Measurements from ENCODE around the gene PERCC1. TPM values are rescaled to one million over a fixed set of nuclear protein-coding genes. Genes with fewer than 3 reads are reported as not detected.

The PERCC1 gene
- total and polyA plus RNA-seq, 2 of the 4 experiments (the other 2 are of a cell fraction) = not detected

DNA sequence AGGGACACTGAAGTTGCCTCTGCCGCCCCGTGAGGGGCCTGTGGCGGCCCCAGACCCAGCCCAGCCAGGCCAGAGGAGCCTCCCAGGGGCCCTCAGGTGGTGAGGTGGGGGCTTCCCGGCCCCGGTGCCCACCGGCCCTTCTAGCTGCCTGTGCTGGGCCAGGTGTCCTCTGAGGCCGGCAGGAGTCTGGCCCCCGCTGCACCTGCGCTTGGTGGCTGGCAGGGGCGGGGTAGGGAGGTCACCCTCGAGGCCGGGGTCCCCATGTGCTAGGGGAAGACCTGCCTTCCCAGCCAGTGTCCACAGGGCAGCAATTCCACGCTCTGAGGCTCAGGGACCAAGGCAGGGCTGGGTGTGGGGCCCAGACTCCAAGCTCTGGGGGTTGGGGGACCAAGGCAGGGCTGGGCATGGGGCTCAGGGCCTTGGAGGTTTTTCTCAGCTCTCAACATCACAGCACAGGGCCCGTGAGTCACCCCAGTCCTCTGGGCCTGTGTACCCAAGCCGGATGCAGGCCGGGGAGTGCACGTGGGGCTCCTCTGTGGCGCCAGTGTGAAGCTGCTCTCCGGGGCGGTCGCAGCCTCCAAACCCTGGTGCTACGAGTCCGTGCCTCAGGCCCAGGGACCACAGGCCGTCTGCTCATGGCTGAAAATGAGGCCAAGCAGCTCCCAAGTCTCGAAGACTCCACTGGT lies 14.8 kb downstream of the PERCC1 start:
- no peaks in the 10 kb centered on the region for H3K9me1 ChIP-seq (ENCODE audit: insufficient read depth, low read length)
- TF ChIP-seq, protein P1, sequence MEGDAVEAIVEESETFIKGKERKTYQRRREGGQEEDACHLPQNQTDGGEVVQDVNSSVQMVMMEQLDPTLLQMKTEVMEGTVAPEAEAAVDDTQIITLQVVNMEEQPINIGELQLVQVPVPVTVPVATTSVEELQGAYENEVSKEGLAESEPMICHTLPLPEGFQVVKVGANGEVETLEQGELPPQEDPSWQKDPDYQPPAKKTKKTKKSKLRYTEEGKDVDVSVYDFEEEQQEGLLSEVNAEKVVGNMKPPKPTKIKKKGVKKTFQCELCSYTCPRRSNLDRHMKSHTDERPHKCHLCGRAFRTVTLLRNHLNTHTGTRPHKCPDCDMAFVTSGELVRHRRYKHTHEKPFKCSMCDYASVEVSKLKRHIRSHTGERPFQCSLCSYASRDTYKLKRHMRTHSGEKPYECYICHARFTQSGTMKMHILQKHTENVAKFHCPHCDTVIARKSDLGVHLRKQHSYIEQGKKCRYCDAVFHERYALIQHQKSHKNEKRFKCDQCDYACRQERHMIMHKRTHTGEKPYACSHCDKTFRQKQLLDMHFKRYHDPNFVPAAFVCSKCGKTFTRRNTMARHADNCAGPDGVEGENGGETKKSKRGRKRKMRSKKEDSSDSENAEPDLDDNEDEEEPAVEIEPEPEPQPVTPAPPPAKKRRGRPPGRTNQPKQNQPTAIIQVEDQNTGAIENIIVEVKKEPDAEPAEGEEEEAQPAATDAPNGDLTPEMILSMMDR (conservative IDR thresholded peaks at IDR 0.05; ENCODE audit: low read depth, low read length) = no peak
- no peak for TF ChIP-seq RAD21 (IDR thresholded peaks at IDR 0.05; ENCODE audit: low read length)
- TF ChIP-seq FOS (IDR thresholded peaks at IDR 0.05; ENCODE audit: low read depth, low read length) = no peak
- TF ChIP-seq USF2 (IDR thresholded peaks at IDR 0.05; ENCODE audit: low read depth, low read length) = no peak
- TF ChIP-seq, protein P2, sequence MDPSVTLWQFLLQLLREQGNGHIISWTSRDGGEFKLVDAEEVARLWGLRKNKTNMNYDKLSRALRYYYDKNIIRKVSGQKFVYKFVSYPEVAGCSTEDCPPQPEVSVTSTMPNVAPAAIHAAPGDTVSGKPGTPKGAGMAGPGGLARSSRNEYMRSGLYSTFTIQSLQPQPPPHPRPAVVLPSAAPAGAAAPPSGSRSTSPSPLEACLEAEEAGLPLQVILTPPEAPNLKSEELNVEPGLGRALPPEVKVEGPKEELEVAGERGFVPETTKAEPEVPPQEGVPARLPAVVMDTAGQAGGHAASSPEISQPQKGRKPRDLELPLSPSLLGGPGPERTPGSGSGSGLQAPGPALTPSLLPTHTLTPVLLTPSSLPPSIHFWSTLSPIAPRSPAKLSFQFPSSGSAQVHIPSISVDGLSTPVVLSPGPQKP (IDR thresholded peaks at IDR 0.05; ENCODE audit: borderline replicate concordance, low read depth, low read length) = no peak
- no peak for TF ChIP-seq CEBPB (IDR thresholded peaks at IDR 0.05; ENCODE audit: low read depth, low read length)
- no peak for TF ChIP-seq SMC3 (IDR thresholded peaks at IDR 0.05; ENCODE audit: low read depth, low read length)
- no peak for TF ChIP-seq MXI1 (IDR thresholded peaks at IDR 0.05; ENCODE audit: borderline replicate concordance, low read depth, low read length)
- TF ChIP-seq NFE2L2 (IDR thresholded peaks at IDR 0.05; ENCODE audit: low read depth, low read length) = no peak
- no peak for TF ChIP-seq RFX5 (IDR thresholded peaks at IDR 0.05; ENCODE audit: low read depth, low read length)
- no peak for TF ChIP-seq CHD1 (IDR thresholded peaks at IDR 0.05; ENCODE audit: low read depth, low read length)
- no peak for TF ChIP-seq MAZ (IDR thresholded peaks at IDR 0.05; ENCODE audit: borderline replicate concordance, low read depth, low read length)
- no peak for TF ChIP-seq MAFK (IDR thresholded peaks at IDR 0.05; ENCODE audit: low read depth, low read length)
- no peak for TF ChIP-seq BHLHE40 (IDR thresholded peaks at IDR 0.05; ENCODE audit: low read depth, low read length)
- TF ChIP-seq RCOR1 (IDR thresholded peaks at IDR 0.05; ENCODE audit: insufficient replicate concordance, low read length) = no peak
- TF ChIP-seq POLR2A (IDR thresholded peaks at IDR 0.05; ENCODE audit: low read depth, low read length) = no peak

More for the DNA sequence above, 14.8 kb downstream of the PERCC1 start:
- H4K8ac ChIP-seq (ENCODE audit: low read depth in 2 of 2, low read length in 2 of 2) = no peak overlapping the region
- no peak overlapping the region for H3K4me2 ChIP-seq (ENCODE audit: low read depth, low read length)
- H3K36me3 ChIP-seq (ENCODE audit: control insufficient read depth, insufficient read depth, low read length) = peaks cover 19% of the 10 kb centered on the region
- no peaks in the 10 kb centered on the region for H3K79me1 ChIP-seq (ENCODE audit: low read depth in 1 of 2, low read length in 2 of 2)
- H3K27me3 ChIP-seq (ENCODE audit: control insufficient read depth, insufficient read depth, low read length) = no peaks in the 10 kb centered on the region
- H3K4ac ChIP-seq (ENCODE audit: low read depth, low read length) = no peak overlapping the region
- H4K20me1 ChIP-seq (ENCODE audit: insufficient read depth, low read length) = no peaks in the 10 kb centered on the region
- intact Hi-C loops (cut with micrococcal nuclease) (no loop called here), in situ Hi-C loops (cut with MboI; ENCODE audit: low sequenced_read_pairs) (no loop called here), dilution Hi-C loops (cut with HindIII; ENCODE audit: low sequenced_read_pairs, unreplicated experiment) (no loop called here)
- H2BK5ac ChIP-seq (ENCODE audit: low read depth, low read length, poor library complexity, severe bottlenecking) = no peak overlapping the region
- ATAC-seq (ENCODE audit: low read depth) (no peak), DNase-seq (no peak)
- H2AFZ ChIP-seq (replicated peaks; ENCODE audit: low read length, poor library complexity) = no peak overlapping the region
- H2AK5ac ChIP-seq (ENCODE audit: low read depth, low read length) = no peak overlapping the region
- H3K9me3 ChIP-seq (ENCODE audit: control insufficient read depth, insufficient read depth, low read length) = no peaks in the 10 kb centered on the region
- H2BK15ac ChIP-seq (ENCODE audit: low read depth, low read length) = no peak overlapping the region
- no peak overlapping the region for H3K18ac ChIP-seq (ENCODE audit: low read depth, low read length)
- H3K4me1 ChIP-seq (ENCODE audit: control insufficient read depth, insufficient read depth, low read length) = no peaks in the 10 kb centered on the region
- H2BK120ac ChIP-seq (ENCODE audit: low read depth, low read length) = no peak overlapping the region
- no peak overlapping the region for H2BK20ac ChIP-seq (ENCODE audit: low read depth, low read length)
- H3K56ac ChIP-seq (ENCODE audit: extremely low read depth, insufficient read depth, low read length) = no peak overlapping the region
- 97% methylated on average over 14 of the region's 25 CpGs; no CpG with 5 or more reads in 1 of the 2 experiments for WGBS, 2 experiments (ENCODE audit: extremely low coverage in 2 of 2, insufficient read length in 1 of 2)
- H3K9ac ChIP-seq (ENCODE audit: low read depth, low read length) = no peak overlapping the region
- no peak overlapping the region for H3K14ac ChIP-seq (replicated peaks; ENCODE audit: low read depth, low read length)
- H3K4me3 ChIP-seq (ENCODE audit: insufficient read depth, low read depth, low read length) = no peak overlapping the region
- no peak overlapping the region for H2AK9ac ChIP-seq (replicated peaks; ENCODE audit: low read depth, low read length, poor library complexity)
- no peak overlapping the region for H3K27ac ChIP-seq (ENCODE audit: insufficient read depth, low read length)
- H3K23ac ChIP-seq (ENCODE audit: low read depth, low read length) = no peak overlapping the region
- POLR2A ChIA-PET (ENCODE audit: unreplicated experiment) = no interaction called here
- H4K5ac ChIP-seq (ENCODE audit: low read depth, low read length) = no peak overlapping the region
- BruUV-seq (replicated peaks) = no TSS peak
- CTCF ChIA-PET = no interaction called here
- no peak overlapping the region for H4K91ac ChIP-seq (ENCODE audit: insufficient read depth, low read depth, low read length)

Measured in IMR-90 (cell line).